GM10266 (cell line): ENCODE results near the gene CELF4.

ENCODE experiments used
- DNase-seq: peaks from one replicate; pipeline ENCODE4 v3.0.0; 2012; ENCODE audit errors: extremely low spot score
- TF ChIP-seq, protein P1 (sequence below): IDR thresholded peaks from 2 replicates; pipeline ENCODE4 v1.5.1; 2012; ENCODE audit warnings: mild to moderate bottlenecking, low read depth; ENCODE audit not compliant: control insufficient read depth, insufficient read depth; ENCODE audit errors: missing control alignments

Gene CELF4

DNA sequence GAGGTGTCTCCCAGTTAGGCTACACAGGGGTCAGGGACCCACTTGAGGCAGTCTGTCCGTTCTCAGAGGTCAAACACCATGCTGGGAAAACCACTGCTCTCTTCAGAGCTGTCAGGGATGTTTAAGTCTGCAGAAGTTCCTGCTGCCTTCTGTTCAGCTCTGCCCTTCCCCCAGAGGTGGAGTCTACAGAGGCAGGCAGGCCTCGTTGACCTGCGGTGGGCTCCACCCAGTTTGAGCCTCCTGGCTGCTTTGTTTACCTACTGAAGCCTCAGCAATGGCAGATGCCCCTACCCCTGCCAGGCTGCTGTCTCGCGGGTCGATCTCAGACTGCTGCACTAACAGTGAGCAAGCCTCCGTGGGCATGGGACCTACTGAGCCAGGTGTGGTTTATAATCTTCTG lies 346.3 kb downstream of the CELF4 start:
- DNase-seq: no peak
- TF ChIP-seq, protein P1, sequence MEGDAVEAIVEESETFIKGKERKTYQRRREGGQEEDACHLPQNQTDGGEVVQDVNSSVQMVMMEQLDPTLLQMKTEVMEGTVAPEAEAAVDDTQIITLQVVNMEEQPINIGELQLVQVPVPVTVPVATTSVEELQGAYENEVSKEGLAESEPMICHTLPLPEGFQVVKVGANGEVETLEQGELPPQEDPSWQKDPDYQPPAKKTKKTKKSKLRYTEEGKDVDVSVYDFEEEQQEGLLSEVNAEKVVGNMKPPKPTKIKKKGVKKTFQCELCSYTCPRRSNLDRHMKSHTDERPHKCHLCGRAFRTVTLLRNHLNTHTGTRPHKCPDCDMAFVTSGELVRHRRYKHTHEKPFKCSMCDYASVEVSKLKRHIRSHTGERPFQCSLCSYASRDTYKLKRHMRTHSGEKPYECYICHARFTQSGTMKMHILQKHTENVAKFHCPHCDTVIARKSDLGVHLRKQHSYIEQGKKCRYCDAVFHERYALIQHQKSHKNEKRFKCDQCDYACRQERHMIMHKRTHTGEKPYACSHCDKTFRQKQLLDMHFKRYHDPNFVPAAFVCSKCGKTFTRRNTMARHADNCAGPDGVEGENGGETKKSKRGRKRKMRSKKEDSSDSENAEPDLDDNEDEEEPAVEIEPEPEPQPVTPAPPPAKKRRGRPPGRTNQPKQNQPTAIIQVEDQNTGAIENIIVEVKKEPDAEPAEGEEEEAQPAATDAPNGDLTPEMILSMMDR: no peak

DNA sequence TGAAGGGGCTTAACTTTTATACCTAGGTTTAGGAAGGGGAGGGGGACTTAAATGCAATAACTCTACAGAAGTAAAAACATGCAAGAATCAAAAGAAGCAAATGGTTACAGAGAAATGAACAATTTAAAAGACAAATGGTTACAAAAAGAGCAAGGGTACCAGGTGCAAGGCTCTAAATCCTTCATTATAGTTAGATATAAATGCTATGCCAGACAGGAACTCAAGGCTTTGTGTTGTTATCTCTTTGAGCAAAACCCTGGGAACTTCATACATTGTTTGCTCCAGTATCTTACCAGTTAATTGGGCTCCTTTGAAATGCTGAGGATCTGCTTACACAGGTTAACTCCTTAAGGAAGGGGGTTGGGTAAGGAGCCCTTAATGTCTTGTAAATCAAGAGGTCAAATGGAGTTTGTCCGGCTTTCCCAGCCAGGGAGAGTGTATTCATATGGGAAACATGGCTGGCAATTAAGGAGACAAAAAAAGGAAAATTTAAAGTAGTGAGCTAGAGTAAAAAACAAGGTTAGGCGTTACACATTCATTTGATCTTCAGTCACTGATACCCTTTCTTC lies 347.5 kb downstream of the CELF4 start:
- TF ChIP-seq, protein P1: no peak
- DNase-seq: no peak

- TF ChIP-seq, protein P1: no peak
- no peak for DNase-seq
Observed at GRCh38 chr18:37210781-37211180, 354.8 kb downstream of the CELF4 start.

GRCh38 chr18:37207343-37207742 lies 358.3 kb downstream of the CELF4 start:
- TF ChIP-seq, protein P1: no peak
- DNase-seq: no peak

DNA sequence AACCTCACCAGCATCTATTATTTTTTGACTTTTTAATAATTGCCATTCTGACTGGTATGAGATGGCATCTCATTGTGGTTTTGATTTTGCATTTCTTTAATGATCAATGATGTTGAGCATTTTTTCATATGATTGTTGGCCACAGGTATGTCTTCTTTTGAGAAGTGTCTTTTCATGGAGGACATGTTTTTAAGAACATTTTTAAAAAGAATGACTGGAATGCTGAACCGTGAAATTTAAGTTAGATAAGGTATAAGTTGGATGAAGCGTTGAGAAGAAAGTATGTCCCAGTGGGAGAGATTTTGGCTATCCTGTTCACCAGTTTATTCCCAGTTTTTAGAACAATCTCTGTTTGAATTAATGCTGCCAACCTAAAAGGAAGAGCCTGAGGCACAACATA lies 365.9 kb downstream of the CELF4 start:
- TF ChIP-seq, protein P1: no peak
- DNase-seq: no peak
